ENCODE data around the gene KLHDC9. TPM values are rescaled to one million over a fixed set of nuclear protein-coding genes. Genes with fewer than 3 reads are reported as not detected.

The KLHDC9 gene
- total and polyA plus RNA-seq, 2 of the 13 experiments (the other 11 are each of a cell fraction or from before 2014, with no cell fraction given), result 2.9 TPM

DNA sequence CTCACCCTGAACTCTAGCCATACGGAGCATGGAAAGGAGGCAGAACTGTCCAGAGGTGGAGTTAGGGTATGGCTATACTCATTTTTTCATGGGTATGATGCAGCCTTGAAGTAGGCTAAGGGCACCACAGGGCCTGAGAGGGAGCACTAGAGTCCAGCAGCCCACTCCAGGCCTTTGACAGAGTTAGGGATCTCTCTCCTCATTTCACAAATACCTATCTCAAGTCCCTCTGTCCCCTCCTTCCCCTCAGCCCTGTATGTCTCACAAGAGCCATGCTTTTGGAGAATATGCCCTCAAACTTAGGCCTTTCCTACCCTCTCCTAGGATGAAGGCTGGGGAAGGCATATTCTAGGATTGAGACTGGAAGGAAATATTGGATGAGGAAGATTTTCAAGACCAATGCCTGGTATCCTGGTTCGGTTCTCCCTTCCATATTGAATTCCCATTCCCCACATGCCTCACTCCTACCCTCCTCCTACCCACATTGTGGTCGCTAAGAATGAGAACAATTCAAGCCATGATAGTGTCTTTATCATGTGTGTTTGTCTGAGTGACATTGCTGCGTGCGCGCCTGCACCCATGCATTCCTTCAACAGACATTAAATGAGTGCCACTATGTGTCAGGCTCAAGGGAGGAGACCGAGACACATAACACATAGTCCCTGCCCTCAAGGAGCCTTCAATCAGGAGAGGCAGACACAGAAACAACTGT, 6.2 kb upstream of the KLHDC9 start (continued):
- TF ChIP-seq PAXIP1 (CRISPR knock-in tag; conservative IDR thresholded peaks at IDR 0.05) (no peak), ZNF780A (CRISPR knock-in tag; IDR thresholded peaks at IDR 0.05) (no peak), NFYB (CRISPR knock-in tag; IDR thresholded peaks at IDR 0.05) (no peak), ETV6 (CRISPR knock-in tag; conservative IDR thresholded peaks at IDR 0.05) (no peak), ZNF205 (CRISPR knock-in tag; IDR thresholded peaks at IDR 0.05) (no peak)

DNA sequence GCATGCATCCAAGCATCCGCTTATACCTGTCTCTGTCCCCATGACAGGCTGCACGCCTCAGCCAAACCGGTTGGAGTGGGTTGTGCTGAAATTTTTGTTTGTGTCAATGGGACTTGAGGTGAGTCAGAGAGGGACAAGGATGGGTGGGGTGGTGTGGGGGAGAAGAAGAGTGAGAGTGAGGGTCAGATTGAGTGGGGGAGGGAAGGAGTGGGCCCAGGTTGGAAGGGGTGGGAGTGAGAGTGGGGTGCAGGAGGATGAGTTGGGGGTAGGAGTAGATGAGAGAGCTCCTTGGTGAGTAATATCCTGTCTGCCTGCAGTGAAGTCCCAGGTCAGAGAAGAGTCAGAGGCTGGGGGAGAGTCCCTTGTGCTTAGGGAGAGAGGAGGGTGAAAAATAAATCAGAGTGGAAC, 5.5 kb upstream of the KLHDC9 start:
- H3K27me3 ChIP-seq (ENCODE audit: control insufficient read depth in 1 of 2, insufficient read depth in 2 of 2, low read length in 2 of 2), result peaks cover 3 to 29% of the 10 kb centered on the region in 2 experiments; a peak in 3 of 5 replicates
- no peak for TF ChIP-seq ZNF781 (CRISPR knock-in tag; IDR thresholded peaks at IDR 0.05; ENCODE audit: borderline replicate concordance, not compliant biosample characterization)
- TF ChIP-seq ZNF572 (CRISPR knock-in tag; IDR thresholded peaks at IDR 0.05), result no peak
- TF ChIP-seq, protein P1, sequence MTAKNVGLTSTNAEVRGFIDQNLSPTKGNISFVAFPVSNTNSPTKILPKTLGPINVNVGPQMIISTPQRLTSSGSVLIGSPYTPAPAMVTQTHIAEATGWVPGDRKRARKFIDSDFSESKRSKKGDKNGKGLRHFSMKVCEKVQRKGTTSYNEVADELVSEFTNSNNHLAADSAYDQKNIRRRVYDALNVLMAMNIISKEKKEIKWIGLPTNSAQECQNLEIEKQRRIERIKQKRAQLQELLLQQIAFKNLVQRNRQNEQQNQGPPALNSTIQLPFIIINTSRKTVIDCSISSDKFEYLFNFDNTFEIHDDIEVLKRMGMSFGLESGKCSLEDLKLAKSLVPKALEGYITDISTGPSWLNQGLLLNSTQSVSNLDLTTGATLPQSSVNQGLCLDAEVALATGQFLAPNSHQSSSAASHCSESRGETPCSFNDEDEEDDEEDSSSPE (CRISPR knock-in tag; IDR thresholded peaks at IDR 0.05), result no peak
- TF ChIP-seq ZNF33B (CRISPR knock-in tag; IDR thresholded peaks at IDR 0.05), result no peak
- TF ChIP-seq ZNF567 (CRISPR knock-in tag; IDR thresholded peaks at IDR 0.05; ENCODE audit: borderline replicate concordance), result no peak
- TF ChIP-seq ZUFSP (CRISPR knock-in tag; IDR thresholded peaks at IDR 0.05; ENCODE audit: borderline replicate concordance), result no peak
- no peak for TF ChIP-seq CREM (IDR thresholded peaks at IDR 0.05)
- TF ChIP-seq CREM (CRISPR knock-in tag; IDR thresholded peaks at IDR 0.05), result no peak
- TF ChIP-seq ELK4 (CRISPR knock-in tag; IDR thresholded peaks at IDR 0.05; ENCODE audit: borderline replicate concordance), result no peak
- in situ Hi-C loops (cut with HindIII; ENCODE audit: extremely low pct_ligation_motif_present, low pct_unique_long_range_greater_than_20kb), result loop anchor here (10.0 kb wide), 1 partner anchor 98 kb away; no protein-coding TSS in a partner anchor
- H3K4me1 ChIP-seq (ENCODE audit: insufficient read depth, low read length), result 0 out of 2 replicates have a peak, but pooled peaks cover 12% of the 10 kb centered on the region
- H3K4me3 ChIP-seq (replicated peaks in 1 of 3; ENCODE audit: insufficient read depth in 1 of 3, low read depth in 2 of 3, low read length in 3 of 3), result no peak overlapping the region
- no peak for FAIRE-seq
- intact Hi-C loops (cut with micrococcal nuclease; ENCODE audit: unreplicated experiment), result no loop called here
- no TSS peak for BruUV-seq (replicated peaks)
- no peak overlapping the region for H2AFZ ChIP-seq (ENCODE audit: low read length)
- no peak for DNase-seq (ENCODE audit: low spot score)
- no peak overlapping the region for H3K27ac ChIP-seq (ENCODE audit: extremely low read length, insufficient read depth, low read length)
- no peaks in the 10 kb centered on the region for H3K79me2 ChIP-seq (ENCODE audit: insufficient read depth, low read length)
- H3K4me2 ChIP-seq (ENCODE audit: low read depth, low read length), result no peak overlapping the region
- H3K36me3 ChIP-seq (replicated peaks in 1 of 2; ENCODE audit: control insufficient read depth in 1 of 2, insufficient read depth in 2 of 2, low read length in 2 of 2), result no peaks in the 10 kb centered on the region
- POLR2A ChIA-PET, result no interaction called here
- no peaks in the 10 kb centered on the region for H3K9me3 ChIP-seq (ENCODE audit: low read length)
- H3K9ac ChIP-seq (ENCODE audit: insufficient read depth, low read depth, low read length), result no peak overlapping the region
- WGBS (ENCODE audit: low lambda C conversion rate), result 27% methylated on average over 3 of the region's 3 CpGs
- H4K20me1 ChIP-seq (ENCODE audit: insufficient read depth, low read length), result no peaks in the 10 kb centered on the region
- no peak for ATAC-seq
- CTCF ChIA-PET (ENCODE audit: low intra/inter-chr PET ratio, low total read pairs), result no interaction called here

Data from HepG2 (cell line).